ENCODE data around the gene SFT2D1.

SFT2D1 gene

DNA sequence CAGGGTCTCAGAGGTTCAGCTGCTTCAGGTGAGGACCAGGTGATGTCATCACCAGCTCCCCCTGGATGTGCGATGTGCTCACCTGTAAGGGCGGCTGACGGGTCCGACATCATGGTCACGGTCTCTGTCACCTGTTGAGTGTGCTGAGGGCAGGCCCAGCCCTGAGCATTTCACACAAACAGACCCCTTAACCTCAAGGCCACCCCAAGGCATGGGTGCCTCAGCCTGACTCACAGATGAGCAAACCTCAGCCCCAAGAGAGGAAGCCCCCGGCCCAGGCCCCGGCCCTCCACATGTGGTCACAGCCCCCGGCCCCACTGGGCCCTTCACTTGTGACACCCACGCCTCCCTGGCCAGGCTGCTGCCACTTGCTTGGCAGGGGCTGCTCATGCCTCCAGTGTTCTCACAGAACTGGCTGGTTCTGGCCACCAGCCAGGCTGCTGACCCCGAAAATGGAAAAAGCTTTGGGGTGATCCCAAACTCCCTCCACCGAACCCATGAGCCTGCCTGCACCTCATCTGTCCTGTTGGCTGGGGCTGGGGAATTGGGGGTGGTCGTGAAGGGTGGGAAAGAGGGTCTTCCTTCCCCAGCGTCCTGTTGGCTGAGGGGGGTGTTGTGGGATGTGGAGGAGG, 67.5 kb downstream of the SFT2D1 start:
- DNase-seq, result no peak

- DNase-seq, result no peak
Observed at GRCh38 chr6:166274163-166274562, 68.2 kb downstream of the SFT2D1 start.

DNA sequence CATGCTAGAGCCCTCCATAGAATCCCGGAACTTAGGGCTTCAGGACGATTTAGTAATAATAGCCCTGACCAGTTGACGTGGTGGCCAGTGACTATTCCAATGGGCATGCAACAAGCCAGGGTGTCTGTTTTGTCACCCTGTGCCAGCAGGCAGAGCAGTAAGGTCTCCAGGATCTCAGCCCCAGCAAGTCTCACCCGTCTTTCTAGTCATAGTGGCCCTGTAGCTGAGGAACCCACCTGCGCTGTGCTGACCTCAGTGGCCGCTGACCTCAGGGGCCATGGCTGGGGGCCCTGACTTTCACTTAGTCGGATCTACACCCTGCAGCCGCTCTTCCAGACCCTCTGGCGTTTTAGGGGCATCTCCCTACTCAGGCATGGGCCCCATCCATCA, 71.0 kb downstream of the SFT2D1 start:
- DNase-seq, result no peak

DNA sequence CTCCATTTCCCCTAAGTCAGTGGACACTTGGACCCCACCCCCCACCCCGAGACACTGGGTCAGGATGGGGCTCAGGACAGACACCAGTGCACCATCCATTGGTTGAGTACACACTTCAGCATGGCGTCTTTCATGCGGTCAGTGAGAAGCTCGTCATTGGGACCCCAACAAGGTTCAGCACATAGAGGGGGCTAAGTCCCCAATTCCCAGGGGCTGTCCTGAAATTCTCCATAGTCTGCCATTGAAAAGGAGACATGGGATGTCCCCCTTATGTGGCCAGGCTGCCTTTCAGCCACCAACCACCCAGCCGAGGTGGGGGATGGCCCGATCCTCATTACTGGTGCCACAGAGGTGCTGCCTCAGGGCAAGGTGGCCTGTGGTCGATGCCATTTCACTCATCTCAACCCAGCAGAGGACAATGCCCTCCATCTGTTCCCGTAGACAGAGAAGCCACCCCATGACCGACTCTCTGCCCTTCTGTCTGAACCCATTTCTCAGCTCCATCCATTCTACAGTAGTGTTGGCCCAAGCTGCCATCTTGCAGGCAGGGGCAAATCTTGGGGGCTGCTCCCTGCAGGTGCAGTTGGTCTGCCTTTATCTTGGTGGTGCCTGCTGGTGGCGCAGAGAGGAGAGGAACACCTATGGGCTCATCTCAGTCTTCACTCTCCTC, 71.5 kb downstream of the SFT2D1 start:
- DNase-seq, result no peak
